WERI-Rb-1 (cell line): ENCODE results near the gene ODC1.

Experiments used
- DNase-seq: peaks from one replicate; pipeline ENCODE4 v3.0.0-alpha.2; 2020
- H3K27ac ChIP-seq: fragments of 250-450 bp; sonication (Bioruptor Pico); 2 replicates; pipeline ENCODE4 v1.5.1; 2020; ENCODE audit warnings: mild to moderate bottlenecking, moderate library complexity
- H3K27me3 ChIP-seq: fragments of 250-450 bp; sonication (Bioruptor Pico); 2 replicates; pipeline ENCODE4 v1.5.1; 2021; ENCODE audit warnings: mild to moderate bottlenecking, low read depth, moderate library complexity; ENCODE audit not compliant: insufficient read depth, severe bottlenecking
- H3K36me3 ChIP-seq: fragments of 250-450 bp; sonication (Bioruptor Pico); 2 replicates; pipeline ENCODE4 v1.5.1; 2020; ENCODE audit warnings: mild to moderate bottlenecking, moderate library complexity
- H3K4me3 ChIP-seq: 2 replicates; pipeline ENCODE4 v1.5.1; 2011; ENCODE audit warnings: low read depth, mild to moderate bottlenecking, control low read depth, low read length
- H3K9me3 ChIP-seq: fragments of 250-450 bp; sonication (Bioruptor Pico); 2 replicates; pipeline ENCODE4 v1.5.1; 2021; ENCODE audit warnings: mild to moderate bottlenecking, moderate library complexity; ENCODE audit not compliant: severe bottlenecking
- TF ChIP-seq, protein P1 (sequence below): IDR thresholded peaks from 2 replicates; pipeline ENCODE4 v1.5.1; 2011; ENCODE audit warnings: low read depth, mild to moderate bottlenecking, control low read depth, inconsistent platforms, low read length

The ODC1 gene

GRCh38 chr2:10440736-10441135 lies 7.4 kb downstream of the ODC1 start:
- H3K27me3 ChIP-seq: no peaks in the 10 kb centered on the region
- H3K9me3 ChIP-seq: no peaks in the 10 kb centered on the region
- TF ChIP-seq, protein P1, sequence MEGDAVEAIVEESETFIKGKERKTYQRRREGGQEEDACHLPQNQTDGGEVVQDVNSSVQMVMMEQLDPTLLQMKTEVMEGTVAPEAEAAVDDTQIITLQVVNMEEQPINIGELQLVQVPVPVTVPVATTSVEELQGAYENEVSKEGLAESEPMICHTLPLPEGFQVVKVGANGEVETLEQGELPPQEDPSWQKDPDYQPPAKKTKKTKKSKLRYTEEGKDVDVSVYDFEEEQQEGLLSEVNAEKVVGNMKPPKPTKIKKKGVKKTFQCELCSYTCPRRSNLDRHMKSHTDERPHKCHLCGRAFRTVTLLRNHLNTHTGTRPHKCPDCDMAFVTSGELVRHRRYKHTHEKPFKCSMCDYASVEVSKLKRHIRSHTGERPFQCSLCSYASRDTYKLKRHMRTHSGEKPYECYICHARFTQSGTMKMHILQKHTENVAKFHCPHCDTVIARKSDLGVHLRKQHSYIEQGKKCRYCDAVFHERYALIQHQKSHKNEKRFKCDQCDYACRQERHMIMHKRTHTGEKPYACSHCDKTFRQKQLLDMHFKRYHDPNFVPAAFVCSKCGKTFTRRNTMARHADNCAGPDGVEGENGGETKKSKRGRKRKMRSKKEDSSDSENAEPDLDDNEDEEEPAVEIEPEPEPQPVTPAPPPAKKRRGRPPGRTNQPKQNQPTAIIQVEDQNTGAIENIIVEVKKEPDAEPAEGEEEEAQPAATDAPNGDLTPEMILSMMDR: no peak
- H3K27ac ChIP-seq: no peak overlapping the region
- peaks cover 76% of the 10 kb centered on the region for H3K36me3 ChIP-seq
- DNase-seq: no peak
- H3K4me3 ChIP-seq: no peak overlapping the region

- Histone ChIP-seq H3K27me3 (no peaks in the 10 kb centered on the region), H3K4me3 (no peak overlapping the region), H3K9me3 (no peaks in the 10 kb centered on the region), H3K36me3 (peaks cover 68% of the 10 kb centered on the region), H3K27ac (no peak overlapping the region)
- no peak for DNase-seq
- TF ChIP-seq, protein P1: no peak
Measured at GRCh38 chr2:10439971-10440370, 8.2 kb downstream of the ODC1 start.

DNA sequence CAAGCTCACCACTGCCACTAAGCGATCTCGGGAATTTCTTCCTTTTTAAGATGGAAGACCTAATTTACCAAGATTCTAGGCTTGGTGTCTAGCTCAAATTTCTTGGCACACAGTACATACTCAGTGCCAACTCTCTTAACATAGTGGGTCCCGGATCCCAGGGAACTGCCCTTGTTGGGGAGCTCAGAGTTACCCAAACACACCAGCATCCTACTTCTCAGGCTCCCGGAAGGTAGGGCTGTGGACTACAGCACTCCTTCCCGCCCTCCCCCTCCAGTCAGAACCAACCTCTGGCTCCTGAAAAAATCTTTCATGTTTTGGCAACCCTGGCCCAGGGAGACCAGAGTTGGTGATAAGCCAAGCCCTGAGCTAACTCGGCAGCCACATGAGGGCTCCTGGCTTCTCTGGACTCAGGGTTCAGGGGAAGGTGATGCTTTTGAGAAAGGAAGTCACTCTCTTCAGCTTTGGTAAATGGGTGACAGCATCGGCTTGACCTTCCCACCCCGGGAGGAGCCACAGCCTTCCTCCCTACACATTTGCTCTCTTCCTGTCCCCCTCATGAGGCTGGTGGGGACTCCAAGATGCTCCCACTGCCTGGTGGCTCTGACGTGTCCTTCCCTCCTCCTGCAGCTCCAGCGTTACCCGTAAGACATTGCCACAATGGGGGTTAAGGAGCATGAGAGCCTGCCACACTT lies 8.8 kb downstream of the ODC1 start:
- no peaks in the 10 kb centered on the region for H3K9me3 ChIP-seq
- no peak for DNase-seq
- TF ChIP-seq, protein P1: no peak
- no peak overlapping the region for H3K27ac ChIP-seq
- peaks cover 62% of the 10 kb centered on the region for H3K36me3 ChIP-seq
- H3K4me3 ChIP-seq: no peak overlapping the region
- no peaks in the 10 kb centered on the region for H3K27me3 ChIP-seq

GRCh38 chr2:10438688-10439087 lies 9.4 kb downstream of the ODC1 start:
- TF ChIP-seq, protein P1: no peak
- no peak for DNase-seq

DNA sequence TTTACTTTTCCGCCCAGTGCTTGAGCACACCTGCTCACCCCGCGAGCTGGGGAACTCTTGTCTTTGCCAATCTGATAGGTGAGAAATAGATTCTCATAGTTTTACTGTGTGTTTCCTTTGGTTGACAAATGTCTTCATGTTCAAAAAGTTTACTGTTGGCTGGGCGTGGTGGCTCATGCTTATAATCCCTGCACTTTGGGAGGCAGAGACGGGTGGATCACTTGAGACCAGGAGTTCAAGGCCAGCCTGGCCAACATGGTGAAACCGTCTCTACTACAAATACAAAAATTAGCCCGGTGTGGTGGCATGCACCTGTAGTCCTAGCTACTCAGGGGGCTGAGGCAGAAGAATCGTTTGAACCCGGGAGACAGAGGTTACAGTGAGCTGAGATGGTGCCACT lies 10.3 kb downstream of the ODC1 start:
- TF ChIP-seq, protein P1: no peak
- DNase-seq: no peak
- peaks cover 46% of the 10 kb centered on the region for H3K36me3 ChIP-seq
- no peak overlapping the region for H3K27ac ChIP-seq
- no peaks in the 10 kb centered on the region for H3K9me3 ChIP-seq
- no peak overlapping the region for H3K4me3 ChIP-seq
- H3K27me3 ChIP-seq: no peaks in the 10 kb centered on the region

More at GRCh38 chr2:10438688-10439087, 9.4 kb downstream of the ODC1 start:
- Histone ChIP-seq H3K9me3 (no peaks in the 10 kb centered on the region), H3K36me3 (peaks cover 55% of the 10 kb centered on the region), H3K4me3 (no peak overlapping the region), H3K27me3 (no peaks in the 10 kb centered on the region), H3K27ac (no peak overlapping the region)
